HG03521 (cell line): ENCODE data around the gene CISD3.

Experiments used
- ATAC-seq: cut with Tn5 transposase; IDR thresholded peaks from one replicate; pipeline ENCODE4 v1.9.1; 2021; ENCODE audit warnings: mild to moderate bottlenecking, moderate library complexity; ENCODE audit not compliant: unreplicated experiment

CISD3 gene

DNA sequence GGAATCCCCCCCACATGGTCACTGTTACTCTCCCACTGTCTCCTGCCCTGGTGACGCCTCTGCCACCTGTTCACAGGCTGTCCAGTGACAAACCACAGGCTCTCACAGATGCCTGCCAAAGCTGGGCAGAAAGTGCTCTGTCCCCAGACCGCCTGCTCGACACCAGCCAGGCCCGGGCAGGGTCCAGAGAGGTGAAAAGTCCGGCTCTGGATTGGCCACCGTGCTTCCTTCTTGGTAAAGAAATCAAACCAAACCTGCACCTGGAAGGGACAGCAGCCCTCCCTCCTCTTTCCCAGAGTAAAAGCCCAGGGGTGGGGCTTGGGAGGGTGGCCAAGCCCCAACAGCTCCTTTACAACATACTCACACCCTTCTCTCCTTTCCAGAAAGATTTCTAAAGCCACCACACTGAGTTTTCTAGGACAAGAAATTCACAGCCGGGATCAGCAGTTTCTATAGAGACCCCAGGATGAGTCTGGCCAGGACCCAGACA, 11.8 kb downstream of the CISD3 start:
- ATAC-seq = no peak

GRCh38 chr17:38742411-38743308, 12.5 kb downstream of the CISD3 start:
- no peak for ATAC-seq

- no peak for ATAC-seq
Observed at GRCh38 chr17:38743556-38744171, 13.5 kb downstream of the CISD3 start.

DNA sequence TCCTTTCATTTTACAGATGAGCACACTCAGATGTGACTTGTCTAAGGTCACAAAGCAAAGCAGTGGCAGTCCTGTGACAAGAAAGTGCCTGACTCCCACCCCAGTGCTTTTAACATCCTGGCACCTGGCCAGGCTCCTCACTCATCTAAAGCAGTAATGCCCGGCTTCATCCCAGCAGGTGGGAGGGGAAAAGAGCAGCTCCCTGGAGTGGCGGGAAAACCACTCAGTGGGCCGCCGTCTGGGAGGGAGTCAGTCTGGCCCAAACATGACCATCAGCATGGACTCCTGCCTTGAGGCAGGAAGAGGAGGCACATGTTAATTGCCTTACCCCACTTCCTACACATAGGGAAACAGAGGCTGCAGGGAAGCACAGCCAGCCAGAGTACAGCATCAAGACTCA, 15.4 kb downstream of the CISD3 start:
- no peak for ATAC-seq

- ATAC-seq = no peak
Observed at GRCh38 chr17:38746004-38746848, 16.1 kb downstream of the CISD3 start.

DNA sequence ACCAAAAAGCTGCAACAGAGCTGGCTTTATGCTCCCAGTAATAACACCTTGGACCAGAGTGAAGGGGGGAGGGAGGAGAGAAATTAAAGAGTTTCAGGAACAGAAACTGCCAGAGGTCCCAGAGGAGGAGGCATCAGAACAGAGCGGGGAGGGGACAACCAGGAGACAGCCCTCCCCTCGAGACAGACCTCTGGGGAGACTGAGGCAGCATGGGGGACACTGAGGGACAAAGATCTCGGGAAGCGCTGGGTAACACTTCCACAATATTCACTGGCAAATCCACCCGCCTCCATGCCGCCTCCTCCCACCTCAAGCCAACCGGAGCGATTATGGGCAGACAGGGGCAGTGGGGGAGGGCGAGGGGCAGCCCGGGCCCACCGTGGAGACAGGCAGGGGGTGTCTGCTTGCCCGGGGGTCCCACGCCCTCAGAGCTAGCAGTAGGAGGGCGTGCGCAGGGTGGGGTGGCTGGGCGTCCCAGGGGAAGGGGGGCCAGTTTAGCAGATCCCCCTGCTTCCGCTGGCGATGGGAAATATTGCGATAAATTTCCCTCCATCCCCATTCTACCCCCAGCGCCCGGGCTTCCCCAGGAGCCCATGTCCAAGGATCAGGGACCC, 16.8 kb downstream of the CISD3 start:
- no peak for ATAC-seq

DNA sequence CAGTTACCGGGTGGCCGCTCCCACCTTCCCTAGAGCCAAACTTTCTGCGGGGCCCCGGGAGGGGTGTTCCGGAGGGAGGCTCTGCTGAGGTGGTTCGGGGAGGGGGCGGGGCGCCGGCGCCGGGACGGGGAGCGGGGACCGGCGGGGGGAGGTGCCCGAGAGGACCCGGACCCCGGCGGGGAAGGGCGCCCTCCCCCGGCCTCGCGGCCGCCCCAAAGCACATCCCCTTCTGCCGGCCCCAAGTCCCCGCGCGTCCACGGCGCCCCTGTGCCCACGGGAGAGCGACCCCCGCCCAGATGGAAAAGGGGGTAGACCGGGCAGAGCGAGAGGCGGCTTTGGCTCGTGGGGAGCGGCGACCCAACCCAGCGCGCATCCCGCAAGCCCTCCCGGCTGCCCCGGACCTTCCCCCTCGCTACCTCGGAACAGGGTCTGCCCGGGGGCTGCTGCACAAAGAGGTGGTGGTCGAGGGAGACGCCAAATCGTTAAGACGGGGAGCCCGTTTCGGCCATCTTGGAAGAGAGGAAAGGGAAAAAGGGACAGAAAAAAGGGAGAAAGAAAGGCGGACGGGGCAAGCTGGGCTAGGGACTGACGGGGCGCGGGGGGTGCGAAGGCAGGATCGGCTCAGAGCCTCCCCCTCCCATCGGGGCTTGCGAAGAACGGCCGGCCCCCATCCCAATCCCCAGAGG, 17.5 kb downstream of the CISD3 start:
- no peak for ATAC-seq

DNA sequence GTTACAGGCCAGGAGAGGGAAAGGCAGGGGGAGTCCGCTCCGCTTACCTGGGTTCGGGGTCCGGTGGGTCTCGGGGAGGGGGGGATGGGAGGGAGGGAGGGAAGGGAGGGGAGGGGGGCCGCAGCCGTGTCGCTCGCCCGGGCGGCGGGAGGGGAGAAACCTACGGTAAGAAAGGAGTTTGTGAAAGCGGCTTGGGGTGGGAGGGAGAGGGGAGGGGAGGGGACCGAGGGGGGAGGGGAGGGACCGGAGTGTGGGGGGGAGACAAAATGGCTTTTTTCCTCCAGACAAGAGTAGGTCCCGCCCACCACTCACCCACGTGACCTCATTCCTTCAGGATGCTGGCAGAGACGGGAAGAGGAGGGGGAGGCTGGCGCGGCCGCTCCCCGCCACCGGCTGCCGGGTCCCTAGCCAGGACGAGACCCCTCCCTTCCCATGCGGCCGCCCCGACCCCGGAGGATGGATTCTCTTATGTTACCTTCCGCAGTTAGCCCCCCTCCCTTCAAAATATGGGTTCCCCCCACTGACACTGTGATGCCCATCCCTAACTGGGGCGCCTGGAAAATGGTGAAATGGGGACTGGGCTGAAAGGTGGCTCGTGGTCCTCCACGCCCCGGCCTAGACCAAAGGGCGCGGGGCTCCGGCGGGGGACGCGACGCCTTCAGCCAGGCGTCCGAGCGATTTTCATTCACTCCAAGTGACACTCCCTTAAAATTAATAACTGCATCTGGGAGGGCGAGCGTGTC, 18.2 kb downstream of the CISD3 start, which contains the start of gene PCGF2:
Gene PCGF2 (minus strand): TSS at position 188 of the 743 bp plus-strand sequence. CDS start 7,934 bp downstream, outside the sequence.
- no peak for ATAC-seq

DNA sequence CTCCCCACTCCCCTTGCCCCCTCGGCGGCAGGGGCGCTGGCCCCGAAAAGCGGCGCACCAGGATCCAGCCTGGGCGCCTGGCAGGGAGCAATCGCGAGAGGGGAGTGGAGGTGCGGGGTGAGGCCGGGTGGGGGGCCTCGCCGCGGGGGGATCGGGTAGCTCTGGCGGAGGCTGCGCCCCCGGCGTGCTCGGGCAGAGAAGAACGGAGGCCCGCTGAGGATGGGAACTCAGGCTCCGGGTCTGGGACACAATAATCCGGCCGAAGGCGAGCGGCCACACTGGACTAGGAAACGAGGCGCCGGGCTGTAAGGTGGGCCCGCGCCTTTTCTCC, 18.7 kb downstream of the CISD3 start:
- ATAC-seq = no peak

DNA sequence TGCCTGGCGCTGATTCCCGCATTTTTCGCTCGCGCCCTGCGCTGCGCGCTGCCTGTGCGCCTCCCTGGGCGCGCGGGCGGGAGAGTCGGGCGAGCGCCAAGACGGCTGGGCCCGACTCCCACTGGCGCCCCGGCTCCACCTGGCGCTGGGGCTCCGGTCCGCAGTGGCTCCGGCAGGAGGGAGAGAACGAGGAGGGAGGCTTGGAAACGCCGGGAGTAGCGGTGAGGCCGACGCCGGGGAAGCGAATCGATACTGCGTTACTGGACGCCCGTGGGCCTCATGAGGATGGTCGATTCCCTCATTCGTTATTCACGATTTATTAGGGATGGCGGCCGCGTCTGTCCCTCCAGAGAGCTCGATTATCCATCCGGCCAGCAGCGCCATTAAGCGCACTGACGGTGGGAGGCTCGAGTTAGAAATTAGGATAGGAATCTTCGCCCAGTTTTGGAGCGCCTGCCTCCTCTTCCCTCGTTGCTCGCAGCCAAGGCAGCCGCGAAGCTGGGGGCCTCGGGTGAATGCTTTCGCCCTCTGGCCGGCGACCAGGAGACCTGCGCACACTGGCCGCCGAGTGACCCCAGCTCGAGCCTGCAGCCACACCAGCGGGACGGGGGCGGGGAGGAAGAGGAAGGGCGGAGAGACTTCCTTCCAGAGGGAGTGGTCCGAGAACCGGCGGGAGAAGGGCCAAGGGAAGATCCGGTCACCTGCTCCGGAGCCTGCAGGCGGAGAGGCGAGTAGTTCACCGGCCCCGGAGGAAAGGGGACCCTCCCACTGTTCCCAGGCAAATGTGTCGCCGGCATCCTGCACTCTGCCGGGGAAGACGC, 19.3 kb downstream of the CISD3 start:
- no peak for ATAC-seq

DNA sequence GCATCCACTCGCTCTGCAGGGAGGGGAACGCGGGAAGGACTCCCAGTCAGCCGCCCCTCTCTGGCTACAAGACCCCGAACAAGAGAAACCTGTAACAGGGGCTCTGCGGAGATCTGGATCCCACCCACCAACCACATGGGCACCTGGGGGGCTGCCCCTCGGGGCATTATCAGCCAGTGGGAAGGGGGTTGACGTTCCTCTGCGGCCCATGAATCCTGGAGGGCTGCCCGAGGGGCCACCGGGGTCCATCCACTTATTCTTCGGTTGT, 19.8 kb downstream of the CISD3 start:
- no peak for ATAC-seq

GRCh38 chr17:38750312-38751121, 20.4 kb downstream of the CISD3 start:
- no peak for ATAC-seq

- ATAC-seq = no peak
Observed at GRCh38 chr17:38751144-38751807, 21.1 kb downstream of the CISD3 start.

GRCh38 chr17:38751808-38752307, 21.7 kb downstream of the CISD3 start:
- peak; percentile 26 for ATAC-seq

- ATAC-seq = peak; percentile 83
Observed at GRCh38 chr17:38752308-38753070, 22.3 kb downstream of the CISD3 start, which contains the start of gene PSMB3. PSMB3 (plus strand) TSS chr17:38752741; CDS start chr17:38752827, 86 bp downstream.

DNA sequence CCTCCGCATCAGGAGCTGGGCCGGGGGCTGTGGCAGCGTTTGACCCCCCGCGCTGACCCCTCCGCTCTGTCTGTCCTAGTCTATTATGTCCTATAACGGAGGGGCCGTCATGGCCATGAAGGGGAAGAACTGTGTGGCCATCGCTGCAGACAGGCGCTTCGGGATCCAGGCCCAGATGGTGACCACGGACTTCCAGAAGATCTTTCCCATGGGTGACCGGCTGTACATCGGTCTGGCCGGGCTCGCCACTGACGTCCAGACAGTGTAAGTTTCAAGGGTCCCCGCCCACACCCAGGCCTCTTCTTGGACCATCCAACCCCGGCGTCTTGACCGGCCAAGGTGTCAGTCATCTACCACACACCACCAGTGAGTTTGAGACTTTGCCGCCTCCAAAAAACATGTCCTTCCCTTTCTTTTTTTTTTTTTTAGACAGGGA, 22.9 kb downstream of the CISD3 start:
- no peak for ATAC-seq
